Right lobe of liver (tissue), 4 donors: Measurements from ENCODE around the gene PARP1.

Experiments
- CTCF ChIP-seq, 4 donors: fragments of 200-600 bp in 3 of 4; fragments of 450-650 bp in 1 of 4; IDR thresholded peaks; one replicate each; pipeline versions ENCODE4 v1.5.1 to v1.8.0; 2016 to 2022; ENCODE audit warnings: antibody characterized with exemption in 4 of 4, mild to moderate bottlenecking in 2 of 4
- POLR2A ChIP-seq: fragments of 450-650 bp; IDR thresholded peaks from one replicate; pipeline ENCODE4 v1.6.1; 2017; ENCODE audit warnings: antibody characterized with exemption, mild to moderate bottlenecking
- donor health status: DM: no; HTN: no; CAD: no.
- donor health status: DM: no; HTN: no; CAD: no.
- donor health status: DM: no; HTN: yes; CAD: no.

DNA sequence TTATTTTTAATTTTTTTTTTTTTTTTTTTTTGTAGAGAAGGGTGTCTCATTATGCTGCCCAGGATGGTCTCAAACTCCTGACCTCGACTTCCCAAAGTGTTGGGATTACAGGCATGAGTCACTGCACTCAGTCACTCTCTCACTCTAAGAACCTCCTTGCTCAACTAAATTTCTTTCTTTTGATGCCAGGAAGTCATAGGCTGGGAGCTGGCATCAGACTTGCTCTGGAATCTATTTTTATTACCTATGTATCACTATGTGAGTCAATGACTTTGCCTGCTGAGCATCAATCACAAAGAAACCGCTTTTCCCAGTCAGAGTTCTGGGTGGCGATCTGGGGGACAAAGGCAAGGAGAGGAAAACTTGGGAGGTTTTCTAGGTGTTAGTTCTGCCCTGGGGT is 35.5 kb upstream of the PARP1 start:
- TF ChIP-seq CTCF (IDR thresholded peaks at IDR 0.05), result no peak
- TF ChIP-seq POLR2A, result no peak
